Measurements from ENCODE around the gene IKZF1.

Gene IKZF1

DNA sequence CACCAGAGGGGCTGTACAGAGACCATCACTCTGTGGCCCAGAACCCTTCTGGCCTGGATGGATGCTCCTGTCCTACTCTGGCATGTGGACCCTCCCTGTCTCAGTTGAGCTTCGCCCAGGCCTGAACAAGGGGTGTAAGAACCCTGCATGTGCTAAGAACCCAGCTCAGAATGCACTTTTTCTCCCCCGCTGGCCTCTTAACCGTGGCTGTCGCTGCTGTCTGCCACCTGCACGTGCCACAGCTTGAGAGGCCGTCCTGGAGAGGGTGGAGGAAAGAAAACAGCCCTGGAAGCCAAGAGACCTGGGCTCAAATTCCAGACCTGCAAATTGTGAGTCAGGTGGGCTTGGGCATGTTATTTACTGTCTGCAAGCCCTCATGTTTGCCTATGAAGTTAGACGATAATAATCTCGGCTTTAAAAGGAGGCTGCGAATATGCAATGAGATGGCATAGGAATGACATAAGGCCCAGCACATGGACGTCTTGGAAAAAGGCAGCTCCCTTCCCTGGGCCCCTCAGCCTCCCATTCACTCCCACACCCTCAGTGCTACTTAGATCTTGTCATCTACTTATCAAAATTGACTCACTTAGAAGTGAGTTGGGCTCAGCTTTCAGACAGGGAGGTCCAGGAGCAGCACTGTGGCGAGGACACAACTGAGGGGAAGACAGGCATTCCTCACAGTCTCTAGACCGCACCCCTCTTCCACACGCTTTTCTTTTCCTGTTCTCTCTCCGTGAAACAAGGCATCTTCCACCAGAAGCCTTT is 114.2 kb downstream of the IKZF1 start:
- DNase-seq = no peak

GRCh38 chr7:50421043-50421442 is 116.5 kb downstream of the IKZF1 start:
- DNase-seq = no peak

GRCh38 chr7:50422858-50423257 is 118.3 kb downstream of the IKZF1 start:
- no peak for DNase-seq

DNA sequence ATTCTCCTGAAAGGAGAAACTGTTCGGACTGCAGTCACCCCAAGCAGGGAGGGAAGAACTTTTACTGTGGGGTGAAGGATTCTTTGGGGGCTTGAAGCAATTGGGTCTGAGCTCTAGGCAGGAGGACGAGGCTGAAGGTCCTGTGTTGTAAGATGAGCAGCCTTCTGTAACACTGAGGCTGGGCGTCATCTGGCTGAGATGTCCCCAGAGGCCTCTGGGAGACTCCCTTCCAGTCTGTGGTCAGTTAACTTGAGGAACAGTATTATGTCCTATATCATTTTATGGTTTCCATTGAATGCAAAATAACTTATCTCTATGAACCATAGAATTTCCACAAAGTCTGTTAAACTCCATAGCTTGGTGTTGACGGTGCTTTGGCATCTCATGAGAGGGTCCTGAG is 119.3 kb downstream of the IKZF1 start:
- DNase-seq = no peak

- no peak for DNase-seq
These were observed 120.8 kb downstream of the IKZF1 start for GRCh38 chr7:50425318-50425717.

DNA sequence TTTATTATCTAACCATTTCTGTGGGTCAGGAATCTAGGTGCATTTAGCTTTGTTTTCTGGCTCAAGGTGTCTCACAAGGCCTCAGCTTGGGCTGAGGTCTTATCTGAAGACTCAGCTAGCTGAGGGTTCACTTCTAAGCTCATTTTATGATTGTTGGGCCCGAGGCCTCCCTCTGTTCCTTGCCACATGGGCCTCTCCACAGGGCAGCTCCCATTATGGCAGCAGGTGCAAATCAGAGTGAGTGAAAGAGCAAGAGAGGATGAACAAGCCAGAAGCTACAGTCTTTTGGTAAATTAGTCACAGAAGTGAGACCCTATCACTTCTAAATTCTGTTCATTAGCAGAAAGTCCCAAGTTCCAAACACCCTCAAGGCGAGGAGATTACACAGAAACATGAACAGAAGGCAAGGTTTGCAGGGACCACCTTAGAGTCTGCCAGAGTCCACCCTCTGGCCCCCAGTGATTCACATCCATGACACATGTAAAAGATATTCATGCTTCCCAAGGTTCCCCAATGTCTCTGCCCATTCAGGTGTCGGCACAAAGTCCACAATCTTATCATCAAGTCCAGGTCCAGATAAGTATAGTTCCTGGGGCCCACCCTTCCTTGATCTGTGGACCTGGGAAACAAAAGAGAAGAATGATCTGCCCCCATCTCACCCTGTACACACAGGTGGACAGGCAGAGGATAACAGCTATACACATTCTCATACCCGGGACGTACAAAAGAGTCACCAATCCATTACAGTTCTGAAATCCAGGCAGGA is 121.9 kb downstream of the IKZF1 start:
- DNase-seq = no peak

GRCh38 chr7:50427518-50427917 is 123.0 kb downstream of the IKZF1 start:
- no peak for DNase-seq

- DNase-seq = no peak
These were observed 124.4 kb downstream of the IKZF1 start for GRCh38 chr7:50428911-50429310.

GRCh38 chr7:50431316-50431715 is 126.8 kb downstream of the IKZF1 start:
- DNase-seq = no peak

- no peak for DNase-seq
These were observed 127.3 kb downstream of the IKZF1 start for GRCh38 chr7:50431722-50432305.

- no peak for DNase-seq
These were observed 131.8 kb downstream of the IKZF1 start for GRCh38 chr7:50436133-50436806.

- no peak for DNase-seq
These were observed 142.0 kb downstream of the IKZF1 start for GRCh38 chr7:50446542-50446960.

DNA sequence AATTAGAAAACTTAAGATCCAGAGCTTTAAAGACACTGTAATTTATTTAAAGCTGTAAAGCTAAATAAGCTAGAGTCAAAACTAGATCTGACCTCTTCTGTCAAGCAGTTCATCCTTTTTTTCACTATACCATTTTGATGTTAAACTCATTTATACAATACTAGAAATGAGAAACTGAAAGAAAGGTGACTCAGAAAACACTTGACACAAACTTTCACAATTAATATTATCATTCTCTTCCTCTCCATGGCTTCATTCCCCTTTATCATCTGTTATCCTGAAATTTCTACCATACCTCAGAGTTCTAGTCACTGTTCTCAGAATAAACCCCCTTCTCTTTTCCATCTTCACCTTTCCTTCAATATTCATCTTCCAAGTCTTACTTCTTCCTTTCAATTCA is 144.3 kb downstream of the IKZF1 start:
- DNase-seq = no peak

DNA sequence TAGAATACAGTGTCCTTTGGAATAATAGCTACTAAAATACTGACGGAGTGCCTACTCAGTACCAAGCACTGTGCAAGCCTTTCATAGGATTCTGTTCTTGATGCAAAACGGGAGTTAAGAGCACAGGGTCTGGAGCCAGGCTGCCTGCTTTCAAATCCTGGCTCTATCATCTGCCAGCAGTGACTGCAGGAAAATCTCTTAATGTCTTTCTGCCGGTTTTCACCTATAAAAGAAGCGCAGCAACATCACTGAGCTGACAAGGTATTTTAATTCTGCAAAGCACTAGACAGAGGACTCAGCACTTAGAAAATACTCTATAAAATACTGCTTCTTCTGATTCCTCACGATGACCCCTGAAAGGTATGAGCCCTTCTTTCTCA is 145.0 kb downstream of the IKZF1 start:
- DNase-seq = no peak

DNA sequence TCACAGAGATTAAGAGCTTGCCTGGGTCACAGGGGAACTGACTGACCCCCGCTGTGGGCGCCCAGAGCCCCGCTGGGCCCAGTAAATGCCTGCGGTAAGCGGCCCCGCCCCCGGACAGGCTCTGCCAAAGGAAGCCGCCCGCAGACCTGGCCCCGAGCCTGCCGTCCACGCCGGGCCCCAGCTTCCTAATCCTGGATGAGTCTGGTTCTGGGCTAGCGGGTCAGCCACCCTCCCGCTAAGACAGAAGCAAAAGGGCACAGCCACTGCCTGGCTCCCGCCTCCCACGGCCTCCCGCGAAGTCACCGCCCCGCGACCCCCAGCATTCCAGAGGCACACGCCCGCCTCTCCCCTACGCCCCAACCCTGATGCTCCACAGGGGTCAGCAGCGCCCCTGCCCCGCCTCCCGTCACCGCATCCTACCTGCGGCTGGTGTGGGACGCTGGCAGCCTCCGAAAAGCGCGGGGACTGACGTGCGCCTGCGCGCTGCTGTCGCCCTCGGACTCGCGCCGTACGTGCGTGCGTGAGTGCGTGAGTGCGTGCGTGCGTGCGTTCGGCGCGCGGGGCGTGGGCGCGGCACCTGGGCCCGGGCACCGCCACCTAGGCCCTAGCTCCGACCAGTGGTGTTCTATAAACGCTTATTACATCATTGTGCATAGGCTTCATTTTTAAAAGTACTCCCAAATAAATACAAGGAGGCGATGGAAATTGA is 145.5 kb downstream of the IKZF1 start, which contains the start of gene FIGNL1:
TSS of gene FIGNL1 (minus strand) at position 470 of the 709 bp plus-strand sequence. CDS start 3,063 bp downstream, outside the sequence.
- DNase-seq = peak; percentile 69

DNA sequence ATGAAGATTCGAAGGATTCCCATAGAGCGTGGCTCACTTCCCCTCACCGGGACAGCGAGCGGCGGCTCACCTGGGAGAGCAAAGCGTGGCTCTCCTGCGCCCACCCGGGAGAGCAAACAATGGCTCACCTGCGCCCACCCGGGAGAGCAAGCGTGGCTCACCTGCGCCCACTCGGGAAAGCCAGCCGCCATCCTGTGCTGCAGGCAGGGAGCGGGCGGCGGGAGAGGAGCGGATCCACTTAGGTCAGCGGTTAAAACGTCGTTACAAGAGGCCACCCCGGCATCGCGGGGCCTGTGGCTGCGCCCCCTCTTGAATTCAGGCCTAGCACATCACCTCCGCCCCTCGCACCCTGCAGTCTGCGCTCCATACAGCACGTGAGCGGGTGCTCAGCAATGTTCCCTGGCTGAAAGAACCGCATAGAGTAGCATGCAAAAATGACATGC is 146.1 kb downstream of the IKZF1 start:
- DNase-seq = no peak
